ENCODE results near the gene PRX.
"Not testable (repeated sequence)": the region's sequence is repeated elsewhere in the genome, so short reads cannot be mapped to it uniquely, and the experiment has no call there.

PRX gene

GRCh38 chr19:40438284-40438683, 25.1 kb upstream of the PRX start:
- no peak for FAIRE-seq

DNA sequence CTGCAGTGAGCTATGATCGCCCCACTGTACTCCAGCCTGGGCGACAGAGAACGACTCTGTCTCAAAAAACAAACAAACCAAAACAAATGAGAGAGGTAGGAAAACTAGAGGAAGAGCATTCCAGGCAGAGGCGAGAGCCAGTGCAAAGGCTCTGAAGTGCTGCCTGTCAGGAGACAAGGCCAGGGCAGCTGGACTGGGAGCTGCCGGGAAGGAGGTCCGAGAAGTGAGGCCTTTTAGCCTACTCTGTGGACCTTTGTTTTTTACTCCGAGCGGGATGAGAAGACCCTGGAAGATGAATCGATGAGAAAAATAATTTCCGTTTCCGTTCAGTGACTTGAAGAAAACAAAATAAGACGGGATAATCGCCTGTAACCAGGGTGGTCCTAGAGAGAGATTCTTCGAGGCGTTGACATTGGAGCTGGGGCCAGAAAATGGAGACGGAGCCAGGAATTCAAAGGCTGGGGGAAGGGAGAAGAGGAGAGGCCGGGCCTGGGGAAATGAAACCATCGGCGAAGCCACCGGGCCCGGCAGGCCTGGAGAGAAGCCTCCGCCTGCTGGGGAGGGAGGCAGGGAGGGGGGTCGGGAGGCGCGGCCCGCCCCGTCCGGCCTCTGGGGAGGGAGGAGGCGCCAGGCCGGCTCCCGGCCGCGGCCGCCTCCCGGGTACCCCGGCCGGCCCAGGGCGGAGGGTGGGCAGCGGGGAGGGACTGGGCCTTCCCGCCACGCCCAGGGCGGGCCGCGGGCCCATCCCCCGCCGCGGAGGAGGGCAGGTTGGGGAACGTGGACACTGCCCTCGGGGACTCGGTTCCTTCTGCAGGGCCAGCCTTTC, 20.4 kb upstream of the PRX start:
- FAIRE-seq: no peak

DNA sequence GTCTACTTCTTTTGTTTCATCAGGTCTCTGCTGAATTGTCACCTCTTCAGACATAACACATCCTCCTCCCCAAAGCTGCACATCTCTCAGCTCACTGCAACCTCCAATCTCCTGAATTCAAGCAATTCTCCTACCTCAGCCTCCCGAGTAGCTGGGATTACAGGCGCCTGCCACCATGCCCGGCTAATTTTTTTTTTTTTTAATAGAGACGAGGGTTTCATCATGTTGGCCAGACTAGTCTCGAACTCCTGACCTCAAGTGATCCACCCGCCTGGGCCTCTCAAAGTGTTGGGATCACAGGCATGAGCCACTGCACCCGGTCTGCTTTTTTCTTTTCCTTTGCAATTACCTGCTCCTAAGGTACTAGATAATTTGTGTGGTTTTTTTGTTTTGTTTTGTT, 19.6 kb upstream of the PRX start:
- not testable (repeated sequence) for FAIRE-seq

DNA sequence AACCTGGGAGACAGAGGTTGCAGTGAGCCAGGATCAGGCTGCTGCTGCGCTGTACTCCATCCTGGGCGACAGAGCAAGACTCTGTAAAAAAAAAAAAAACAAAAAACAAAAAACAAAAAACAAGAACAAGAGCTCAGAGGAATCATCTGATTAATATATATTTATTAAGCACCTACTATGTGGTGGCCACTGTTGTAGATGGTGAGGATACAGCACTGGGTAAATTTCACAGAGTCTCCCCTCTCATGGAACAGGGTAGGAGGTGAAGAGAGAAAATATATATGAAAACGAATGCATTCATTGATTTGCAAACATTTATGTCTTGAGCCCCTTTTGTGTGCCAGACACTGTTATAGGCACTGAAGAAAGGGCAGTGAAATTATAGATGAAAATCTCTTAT, 18.5 kb upstream of the PRX start:
- FAIRE-seq: no peak

- FAIRE-seq: not testable (repeated sequence)
These were observed 17.1 kb upstream of the PRX start for GRCh38 chr19:40430242-40430641.

DNA sequence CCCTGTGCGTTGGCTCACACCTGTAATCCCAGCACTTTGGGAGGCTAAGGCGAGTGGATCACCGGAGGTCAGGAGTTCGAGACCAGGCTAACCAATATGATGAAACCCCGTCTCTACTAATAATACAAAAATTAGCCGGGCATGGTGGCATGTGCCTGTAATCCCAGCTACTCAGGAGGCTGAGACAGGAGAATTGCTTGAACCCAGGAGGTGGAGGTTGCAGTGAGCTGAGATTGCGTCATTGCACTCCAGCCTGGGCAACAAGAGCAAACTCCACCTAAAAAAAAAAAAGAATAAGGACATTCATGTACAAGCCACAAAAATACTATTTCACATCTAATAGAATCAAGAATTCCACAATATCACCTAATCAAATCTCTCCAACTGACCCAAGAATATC, 15.0 kb upstream of the PRX start:
- FAIRE-seq: not testable (repeated sequence)

DNA sequence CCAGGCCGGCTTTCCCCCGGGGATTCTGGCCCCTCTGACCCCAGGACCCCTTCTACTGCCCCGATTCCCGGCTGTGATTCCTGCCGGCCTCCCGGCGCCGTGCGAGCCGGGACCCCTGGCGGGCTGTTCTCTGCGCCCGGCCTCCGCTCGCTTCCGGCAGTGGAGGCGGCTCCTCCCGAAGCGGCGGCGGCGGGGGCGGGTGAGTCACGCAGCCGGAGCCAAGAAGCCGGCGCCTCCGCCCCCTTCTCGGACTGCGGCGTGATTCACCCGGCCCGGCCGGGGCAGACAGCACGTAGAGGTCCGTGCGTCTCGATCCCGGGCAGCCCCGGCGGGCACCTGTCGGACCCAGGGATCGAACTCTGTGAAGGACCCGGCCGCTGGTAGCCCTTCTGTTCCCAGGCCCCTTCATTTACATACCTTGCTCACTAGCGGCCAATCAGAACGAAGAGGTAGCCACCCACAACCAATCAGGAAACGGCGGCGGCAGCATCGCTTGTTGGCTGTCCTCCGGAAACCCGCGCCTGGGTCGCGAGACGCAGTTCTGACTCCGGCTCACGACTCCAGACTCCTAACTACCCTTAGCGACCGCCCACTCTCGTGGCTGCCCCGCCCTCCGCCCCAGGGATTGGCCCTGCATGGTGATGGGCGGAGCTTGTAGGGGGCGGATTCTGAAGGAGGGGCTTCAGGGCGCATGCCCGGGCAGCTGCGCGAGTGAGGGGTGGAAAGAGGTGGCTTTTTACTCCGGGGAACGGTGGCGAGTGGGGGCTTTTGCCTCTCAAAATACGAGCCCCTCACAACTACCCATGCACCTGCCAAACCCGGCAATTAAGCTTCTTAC, 12.5 kb upstream of the PRX start, which contains the start of gene SERTAD1:
Gene SERTAD1, minus strand, starts transcription at position 543 of the 838 bp plus-strand sequence. CDS start 2,446 bp downstream, outside the sequence.
- peak; percentile 21 for FAIRE-seq

DNA sequence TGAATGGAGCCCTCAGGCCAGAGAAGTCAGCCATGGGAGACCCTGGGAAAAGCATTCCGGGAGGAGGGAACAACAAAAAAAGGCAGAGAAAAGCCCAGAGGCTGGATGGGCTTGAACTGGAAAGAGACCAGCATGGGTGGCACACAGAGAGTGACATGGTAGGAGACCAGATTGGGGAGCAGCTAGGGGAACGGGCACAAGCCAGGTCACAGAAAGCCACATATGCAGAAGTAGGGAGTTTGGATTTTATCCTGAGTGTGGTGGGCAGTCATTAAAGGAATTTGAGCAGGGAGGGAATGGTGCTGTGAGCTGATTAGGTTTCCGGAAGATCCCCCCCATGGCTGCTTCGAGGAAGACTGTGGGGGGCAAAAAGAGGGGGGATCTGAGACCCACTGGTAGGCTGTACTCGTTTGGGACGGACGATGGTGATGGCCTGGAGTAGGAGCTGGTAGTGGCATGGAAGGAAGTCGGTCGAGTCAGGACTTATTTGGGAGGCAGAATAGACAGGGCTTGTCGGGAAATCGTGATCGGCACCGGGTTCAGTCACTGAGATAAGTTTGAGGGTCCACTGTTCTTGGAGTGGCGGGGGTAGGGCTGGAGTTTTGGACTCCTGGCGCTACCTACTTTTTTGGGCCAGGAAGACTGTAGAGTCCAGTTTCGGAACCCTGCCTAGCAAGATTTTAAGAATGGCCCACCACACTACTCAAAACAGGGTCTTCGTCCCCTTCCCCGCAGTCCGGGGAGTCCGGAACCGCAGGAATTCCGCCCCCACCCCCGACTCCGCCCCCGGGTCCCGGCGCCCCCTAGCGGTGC, 11.7 kb upstream of the PRX start:
- FAIRE-seq: no peak

DNA sequence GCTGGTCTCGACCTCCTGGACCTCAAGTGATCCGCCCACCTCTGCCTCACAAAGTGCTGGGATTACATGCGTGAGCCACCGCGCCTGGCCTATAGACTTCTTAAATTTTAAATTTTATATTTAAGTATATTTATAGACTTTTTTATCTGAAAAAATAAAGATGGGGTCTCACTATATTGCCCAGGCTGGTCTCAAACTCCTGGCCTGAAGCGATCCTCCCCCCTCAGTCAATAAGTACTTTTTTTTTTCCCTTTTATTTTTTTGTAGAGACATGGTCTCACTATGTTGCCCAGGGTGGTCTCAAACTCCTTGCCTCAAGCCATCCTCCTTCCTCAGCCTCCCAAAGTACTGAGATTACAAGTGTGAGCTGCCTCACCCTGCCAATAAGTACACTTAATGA, 10.8 kb upstream of the PRX start:
- FAIRE-seq: no peak

DNA sequence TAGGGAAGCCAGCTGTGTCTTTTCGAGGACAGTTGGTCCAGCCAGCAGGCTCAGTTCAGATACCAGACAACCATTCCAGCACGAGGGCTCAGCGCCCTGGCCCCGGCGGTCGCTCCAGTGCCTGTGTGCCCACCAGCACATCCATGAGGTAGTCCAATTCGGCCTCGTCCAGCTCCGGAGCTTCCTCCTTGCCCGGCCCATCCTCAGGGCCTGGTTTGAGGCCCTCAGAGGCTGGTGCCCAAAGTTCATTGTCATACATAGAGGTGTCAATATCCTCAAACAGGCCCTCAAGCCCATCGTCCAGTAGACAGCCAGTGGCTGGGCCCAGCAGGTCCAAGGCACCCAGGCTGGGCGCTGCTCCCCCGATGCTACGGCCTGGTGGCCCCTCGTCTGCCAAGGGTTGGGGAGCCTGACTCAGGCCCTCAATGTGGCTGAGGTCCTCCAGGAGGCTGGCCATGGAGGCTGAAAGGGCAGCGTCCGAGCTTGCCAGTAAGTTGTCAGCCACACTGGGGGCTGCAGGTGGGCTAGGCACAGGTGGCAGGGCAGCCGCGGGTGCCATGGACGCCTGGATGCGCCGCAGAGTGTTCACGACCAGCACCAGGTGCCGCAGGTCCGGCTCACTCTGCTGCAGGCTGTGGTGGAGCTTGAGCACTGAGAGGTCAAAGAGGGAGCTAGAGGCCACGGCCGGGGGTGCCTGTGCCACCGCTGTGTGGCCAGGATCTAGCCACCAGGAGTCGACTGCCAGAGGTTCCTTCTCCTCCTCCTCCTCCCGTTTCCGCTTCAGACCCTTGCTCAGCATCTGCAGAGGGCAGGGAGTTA, 9.8 kb upstream of the PRX start:
- no peak for FAIRE-seq

GRCh38 chr19:40421993-40422747, 9.0 kb upstream of the PRX start:
- no peak for FAIRE-seq

GRCh38 chr19:40420766-40421765, 7.9 kb upstream of the PRX start:
- no peak for FAIRE-seq

- no peak for FAIRE-seq
These were observed 7.2 kb upstream of the PRX start for GRCh38 chr19:40420451-40420765.

GRCh38 chr19:40419780-40420179, 6.6 kb upstream of the PRX start:
- FAIRE-seq: no peak

- no peak for FAIRE-seq
These were observed 6.0 kb upstream of the PRX start for GRCh38 chr19:40419066-40419612.

- no peak for FAIRE-seq
These were observed 4.9 kb upstream of the PRX start for GRCh38 chr19:40418040-40418439.

DNA sequence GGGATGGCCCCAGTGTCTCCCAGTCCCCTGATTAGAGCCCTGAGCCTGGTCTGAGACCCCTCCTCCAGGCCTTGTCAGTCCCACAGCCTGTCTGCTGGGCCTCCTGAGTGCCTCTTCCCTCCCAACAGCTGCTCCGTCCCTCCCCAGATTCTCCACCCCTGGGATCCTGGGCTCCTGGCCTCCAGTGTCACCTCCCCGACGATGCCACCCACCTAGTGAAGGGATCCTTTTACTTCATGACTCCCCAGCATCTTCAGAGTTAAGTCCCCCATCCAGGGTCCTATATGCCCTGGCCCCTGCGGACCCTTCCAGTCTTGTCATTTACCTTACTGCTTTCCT, 4.4 kb upstream of the PRX start:
- no peak for FAIRE-seq

DNA sequence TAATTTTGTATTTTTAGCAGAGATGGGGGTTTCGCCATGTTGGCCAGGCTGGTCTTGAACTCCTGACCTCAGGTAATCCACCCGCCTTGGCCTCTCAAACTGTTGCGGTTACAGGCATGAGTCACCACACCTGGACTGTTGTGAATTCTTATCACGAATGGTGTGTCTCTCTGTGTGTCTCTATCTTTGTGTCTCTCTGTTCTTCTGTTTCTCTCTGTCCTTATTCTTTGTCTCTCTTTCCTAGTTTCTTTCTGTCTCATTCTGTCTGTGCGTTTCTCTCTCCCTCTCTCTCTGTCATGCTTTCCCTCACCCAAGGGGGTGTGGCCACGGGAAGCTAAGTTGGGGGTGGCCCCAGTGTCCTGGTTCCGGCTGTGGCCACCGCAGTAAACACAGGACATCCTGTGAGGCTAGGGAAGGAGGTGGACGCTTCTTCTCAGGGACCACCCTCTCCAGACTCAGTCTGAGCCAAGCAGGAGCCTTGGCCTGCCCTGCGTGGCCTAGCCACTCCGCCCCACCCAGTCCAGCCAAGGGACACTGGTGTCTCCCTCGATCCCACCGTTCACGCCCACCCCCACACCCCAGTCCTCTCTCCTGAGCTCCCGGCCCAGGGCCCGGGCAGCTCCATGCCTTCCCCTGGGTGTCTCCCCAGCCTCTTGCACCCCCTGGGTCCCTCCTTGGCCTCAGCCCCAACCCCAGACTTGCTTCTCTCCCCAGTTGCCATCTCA, 3.9 kb upstream of the PRX start:
- no peak for FAIRE-seq

DNA sequence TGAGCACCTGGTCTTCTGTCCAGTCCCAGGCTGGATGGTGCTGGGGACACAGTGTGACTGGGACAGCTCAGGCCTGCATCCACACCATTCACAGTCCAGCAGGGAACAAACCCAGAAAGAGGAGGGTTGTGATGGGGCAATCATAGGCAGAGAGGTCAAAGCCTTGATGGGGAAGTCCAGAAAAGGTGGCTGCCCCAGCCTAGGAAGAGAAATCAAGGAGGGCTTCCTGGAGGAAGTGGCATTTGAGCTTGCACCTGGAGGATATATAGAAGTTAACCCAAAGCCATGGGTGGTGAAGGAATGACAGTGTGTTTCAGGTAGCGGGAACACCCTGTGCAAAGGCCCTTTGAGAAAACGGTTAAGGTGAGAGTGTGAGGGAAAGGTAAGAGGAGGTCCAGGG, 2.6 kb upstream of the PRX start:
- FAIRE-seq: no peak
